HL-60 (cell line): ENCODE measurements around the gene SH3RF2.

ENCODE experiments used
- DNase-seq, 2 experiments: peaks; one replicate each; pipeline ENCODE4 v3.0.0-alpha.2; 2010 to 2020; ENCODE audit warnings: low read depth in 1 of 2, low spot score in 1 of 2
- H3K27ac ChIP-seq: fragments of 250-450 bp; sonication (Bioruptor Pico); replicated peaks from 2 replicates; pipeline ENCODE4 v1.5.1; 2020; ENCODE audit warnings: mild to moderate bottlenecking, moderate library complexity
- H3K27me3 ChIP-seq: fragments of 250-450 bp; sonication (Bioruptor Pico); 2 replicates; pipeline ENCODE4 v1.5.1; 2021; ENCODE audit warnings: mild to moderate bottlenecking, moderate library complexity; ENCODE audit not compliant: insufficient read depth, poor library complexity, severe bottlenecking
- H3K4me3 ChIP-seq: replicated peaks from 2 replicates; pipeline ENCODE4 v1.5.1; 2011; ENCODE audit warnings: mild to moderate bottlenecking, control low read depth, low read length; ENCODE audit not compliant: insufficient read depth
- GABPA ChIP-seq: IDR thresholded peaks from 2 replicates; pipeline ENCODE4 v1.6.1; 2012; ENCODE audit warnings: low read depth
- POLR2AphosphoS5 ChIP-seq: IDR thresholded peaks from 2 replicates; pipeline ENCODE4 v1.6.1; 2012; ENCODE audit warnings: low read depth
- SPI1 ChIP-seq: IDR thresholded peaks from 2 replicates; pipeline ENCODE4 v1.6.1; 2012; ENCODE audit warnings: low read depth, mild to moderate bottlenecking, borderline replicate concordance
- TF ChIP-seq, protein P1 (sequence below): IDR thresholded peaks from 2 replicates; pipeline ENCODE4 v1.6.1; 2012; ENCODE audit warnings: low read depth; ENCODE audit not compliant: insufficient replicate concordance
- TF ChIP-seq, protein P2 (sequence below): IDR thresholded peaks from one replicate; pipeline ENCODE4 v1.5.1; 2011; ENCODE audit warnings: low read length, control low read depth, inconsistent platforms; ENCODE audit not compliant: insufficient read depth

The SH3RF2 gene

DNA sequence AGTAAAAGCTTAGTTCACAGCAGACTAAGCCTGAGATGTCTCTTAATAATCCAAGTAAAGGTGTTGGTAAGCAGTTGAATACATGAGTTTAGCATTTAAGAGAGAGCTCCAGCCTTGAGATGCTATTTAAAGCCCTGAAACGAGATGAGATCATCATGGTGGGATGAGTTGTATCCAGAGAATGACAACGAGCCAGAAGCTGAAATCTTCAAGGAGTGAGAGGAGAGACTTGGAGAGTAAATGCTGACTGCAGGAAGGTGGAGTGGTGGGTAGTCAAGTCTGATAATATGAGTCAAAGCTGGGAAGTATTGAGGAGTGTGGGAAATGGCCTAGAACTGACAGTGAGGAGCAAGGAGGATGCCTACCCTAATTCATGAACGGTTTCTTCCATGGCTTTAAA lies 115.3 kb downstream of the SH3RF2 start:
- no peak for DNase-seq
- Histone ChIP-seq H3K27me3 (peaks cover 4% of the 10 kb centered on the region), H3K4me3 (no peak overlapping the region), H3K27ac (no peak overlapping the region)
- TF ChIP-seq, protein P1, sequence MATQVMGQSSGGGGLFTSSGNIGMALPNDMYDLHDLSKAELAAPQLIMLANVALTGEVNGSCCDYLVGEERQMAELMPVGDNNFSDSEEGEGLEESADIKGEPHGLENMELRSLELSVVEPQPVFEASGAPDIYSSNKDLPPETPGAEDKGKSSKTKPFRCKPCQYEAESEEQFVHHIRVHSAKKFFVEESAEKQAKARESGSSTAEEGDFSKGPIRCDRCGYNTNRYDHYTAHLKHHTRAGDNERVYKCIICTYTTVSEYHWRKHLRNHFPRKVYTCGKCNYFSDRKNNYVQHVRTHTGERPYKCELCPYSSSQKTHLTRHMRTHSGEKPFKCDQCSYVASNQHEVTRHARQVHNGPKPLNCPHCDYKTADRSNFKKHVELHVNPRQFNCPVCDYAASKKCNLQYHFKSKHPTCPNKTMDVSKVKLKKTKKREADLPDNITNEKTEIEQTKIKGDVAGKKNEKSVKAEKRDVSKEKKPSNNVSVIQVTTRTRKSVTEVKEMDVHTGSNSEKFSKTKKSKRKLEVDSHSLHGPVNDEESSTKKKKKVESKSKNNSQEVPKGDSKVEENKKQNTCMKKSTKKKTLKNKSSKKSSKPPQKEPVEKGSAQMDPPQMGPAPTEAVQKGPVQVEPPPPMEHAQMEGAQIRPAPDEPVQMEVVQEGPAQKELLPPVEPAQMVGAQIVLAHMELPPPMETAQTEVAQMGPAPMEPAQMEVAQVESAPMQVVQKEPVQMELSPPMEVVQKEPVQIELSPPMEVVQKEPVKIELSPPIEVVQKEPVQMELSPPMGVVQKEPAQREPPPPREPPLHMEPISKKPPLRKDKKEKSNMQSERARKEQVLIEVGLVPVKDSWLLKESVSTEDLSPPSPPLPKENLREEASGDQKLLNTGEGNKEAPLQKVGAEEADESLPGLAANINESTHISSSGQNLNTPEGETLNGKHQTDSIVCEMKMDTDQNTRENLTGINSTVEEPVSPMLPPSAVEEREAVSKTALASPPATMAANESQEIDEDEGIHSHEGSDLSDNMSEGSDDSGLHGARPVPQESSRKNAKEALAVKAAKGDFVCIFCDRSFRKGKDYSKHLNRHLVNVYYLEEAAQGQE: no peak
- TF ChIP-seq SPI1 (no peak), GABPA (no peak), POLR2AphosphoS5 (no peak)
- TF ChIP-seq, protein P2, sequence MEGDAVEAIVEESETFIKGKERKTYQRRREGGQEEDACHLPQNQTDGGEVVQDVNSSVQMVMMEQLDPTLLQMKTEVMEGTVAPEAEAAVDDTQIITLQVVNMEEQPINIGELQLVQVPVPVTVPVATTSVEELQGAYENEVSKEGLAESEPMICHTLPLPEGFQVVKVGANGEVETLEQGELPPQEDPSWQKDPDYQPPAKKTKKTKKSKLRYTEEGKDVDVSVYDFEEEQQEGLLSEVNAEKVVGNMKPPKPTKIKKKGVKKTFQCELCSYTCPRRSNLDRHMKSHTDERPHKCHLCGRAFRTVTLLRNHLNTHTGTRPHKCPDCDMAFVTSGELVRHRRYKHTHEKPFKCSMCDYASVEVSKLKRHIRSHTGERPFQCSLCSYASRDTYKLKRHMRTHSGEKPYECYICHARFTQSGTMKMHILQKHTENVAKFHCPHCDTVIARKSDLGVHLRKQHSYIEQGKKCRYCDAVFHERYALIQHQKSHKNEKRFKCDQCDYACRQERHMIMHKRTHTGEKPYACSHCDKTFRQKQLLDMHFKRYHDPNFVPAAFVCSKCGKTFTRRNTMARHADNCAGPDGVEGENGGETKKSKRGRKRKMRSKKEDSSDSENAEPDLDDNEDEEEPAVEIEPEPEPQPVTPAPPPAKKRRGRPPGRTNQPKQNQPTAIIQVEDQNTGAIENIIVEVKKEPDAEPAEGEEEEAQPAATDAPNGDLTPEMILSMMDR: no peak

DNA sequence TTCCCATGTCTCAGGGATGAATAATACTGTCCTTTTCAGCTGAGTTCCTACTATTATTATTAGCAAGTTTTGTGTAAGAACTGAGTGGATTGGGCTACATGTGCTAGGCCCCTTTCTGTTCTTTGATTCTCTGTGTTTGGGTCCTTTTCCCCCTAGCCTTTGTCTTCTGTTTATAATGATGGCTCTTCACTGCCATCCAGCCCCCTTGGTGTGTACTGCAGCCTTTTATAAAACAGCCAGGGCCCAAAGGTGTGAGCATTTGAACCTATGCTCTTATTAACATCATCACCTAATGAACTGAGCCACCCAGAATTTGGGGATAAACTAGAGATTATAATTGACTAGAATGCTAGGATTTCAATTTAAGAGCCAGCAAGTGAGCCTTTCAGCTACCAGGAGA lies 116.4 kb downstream of the SH3RF2 start:
- no peak for DNase-seq
- no peak for TF ChIP-seq POLR2AphosphoS5
- TF ChIP-seq, protein P2: peak; percentile 23
- TF ChIP-seq GABPA: no peak
- Histone ChIP-seq H3K4me3 (no peak overlapping the region), H3K27ac (no peak overlapping the region), H3K27me3 (peaks cover 4% of the 10 kb centered on the region)

DNA sequence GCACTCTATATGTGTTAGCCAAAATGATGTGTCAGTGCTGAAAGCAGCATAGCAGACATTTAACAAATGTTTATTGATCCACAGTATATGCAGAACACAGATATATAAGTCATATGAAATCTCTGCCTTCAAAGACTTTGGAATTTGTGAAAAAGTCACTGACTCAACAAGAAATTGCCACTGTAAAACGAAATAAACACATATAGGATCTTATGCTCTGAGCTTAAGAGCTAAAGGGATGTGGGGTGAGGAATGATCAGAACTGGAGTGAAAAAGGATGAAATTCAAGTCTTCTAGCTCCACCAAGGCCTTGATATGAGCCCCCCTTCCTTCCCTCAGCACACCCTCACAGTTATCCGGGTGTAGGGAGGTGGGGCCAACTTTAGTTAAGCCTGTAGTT lies 119.1 kb downstream of the SH3RF2 start:
- Histone ChIP-seq H3K4me3 (no peak overlapping the region), H3K27me3 (peaks cover 4% of the 10 kb centered on the region), H3K27ac (no peak overlapping the region)
- DNase-seq: no peak
- TF ChIP-seq, protein P1: no peak
- TF ChIP-seq POLR2AphosphoS5 (no peak), GABPA (no peak), SPI1 (no peak)
- TF ChIP-seq, protein P2: no peak
